ENCODE data around the gene KLHL3.

DNA sequence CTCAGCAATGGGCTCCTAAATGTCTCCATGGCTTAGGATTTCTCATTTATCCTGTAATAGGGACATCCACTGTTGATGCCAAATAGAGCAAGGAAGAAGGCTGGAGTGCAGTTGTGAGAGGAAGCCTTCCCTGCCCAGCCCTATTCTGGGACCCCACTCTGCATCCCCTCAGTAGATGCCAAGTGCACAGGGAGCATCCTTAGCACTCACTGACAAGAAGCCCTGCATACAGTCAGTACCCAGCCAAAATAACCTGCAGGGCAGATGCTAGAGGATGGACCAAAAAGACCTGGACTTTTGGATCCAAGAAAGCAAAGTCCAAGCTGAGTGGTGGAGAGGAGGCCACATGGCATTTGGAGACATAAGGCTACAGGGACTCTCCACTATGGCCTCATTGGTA lies 123.3 kb downstream of the KLHL3 start:
- TF ChIP-seq NFE2L1 (tag; IDR thresholded peaks at IDR 0.05; ENCODE audit: borderline replicate concordance, low read depth), result no peak
- TF ChIP-seq, protein P1, sequence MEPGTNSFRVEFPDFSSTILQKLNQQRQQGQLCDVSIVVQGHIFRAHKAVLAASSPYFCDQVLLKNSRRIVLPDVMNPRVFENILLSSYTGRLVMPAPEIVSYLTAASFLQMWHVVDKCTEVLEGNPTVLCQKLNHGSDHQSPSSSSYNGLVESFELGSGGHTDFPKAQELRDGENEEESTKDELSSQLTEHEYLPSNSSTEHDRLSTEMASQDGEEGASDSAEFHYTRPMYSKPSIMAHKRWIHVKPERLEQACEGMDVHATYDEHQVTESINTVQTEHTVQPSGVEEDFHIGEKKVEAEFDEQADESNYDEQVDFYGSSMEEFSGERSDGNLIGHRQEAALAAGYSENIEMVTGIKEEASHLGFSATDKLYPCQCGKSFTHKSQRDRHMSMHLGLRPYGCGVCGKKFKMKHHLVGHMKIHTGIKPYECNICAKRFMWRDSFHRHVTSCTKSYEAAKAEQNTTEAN (CRISPR knock-in tag; IDR thresholded peaks at IDR 0.05), result no peak
- TF ChIP-seq FOXA1 (IDR thresholded peaks at IDR 0.05; ENCODE audit: borderline replicate concordance), result no peak
- no peak for TF ChIP-seq GTF2E2 (tag; IDR thresholded peaks at IDR 0.05)
- TF ChIP-seq DDX20 (tag; IDR thresholded peaks at IDR 0.05; ENCODE audit: low read depth), result no peak
- TF ChIP-seq, protein P2, sequence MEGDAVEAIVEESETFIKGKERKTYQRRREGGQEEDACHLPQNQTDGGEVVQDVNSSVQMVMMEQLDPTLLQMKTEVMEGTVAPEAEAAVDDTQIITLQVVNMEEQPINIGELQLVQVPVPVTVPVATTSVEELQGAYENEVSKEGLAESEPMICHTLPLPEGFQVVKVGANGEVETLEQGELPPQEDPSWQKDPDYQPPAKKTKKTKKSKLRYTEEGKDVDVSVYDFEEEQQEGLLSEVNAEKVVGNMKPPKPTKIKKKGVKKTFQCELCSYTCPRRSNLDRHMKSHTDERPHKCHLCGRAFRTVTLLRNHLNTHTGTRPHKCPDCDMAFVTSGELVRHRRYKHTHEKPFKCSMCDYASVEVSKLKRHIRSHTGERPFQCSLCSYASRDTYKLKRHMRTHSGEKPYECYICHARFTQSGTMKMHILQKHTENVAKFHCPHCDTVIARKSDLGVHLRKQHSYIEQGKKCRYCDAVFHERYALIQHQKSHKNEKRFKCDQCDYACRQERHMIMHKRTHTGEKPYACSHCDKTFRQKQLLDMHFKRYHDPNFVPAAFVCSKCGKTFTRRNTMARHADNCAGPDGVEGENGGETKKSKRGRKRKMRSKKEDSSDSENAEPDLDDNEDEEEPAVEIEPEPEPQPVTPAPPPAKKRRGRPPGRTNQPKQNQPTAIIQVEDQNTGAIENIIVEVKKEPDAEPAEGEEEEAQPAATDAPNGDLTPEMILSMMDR (IDR thresholded peaks at IDR 0.05 in 2 of 3, conservative IDR thresholded peaks at IDR 0.05 in 1 of 3; ENCODE audit: insufficient read depth in 2 of 3, low read depth in 1 of 3, low read length in 3 of 3), result no peak
- TF ChIP-seq KDM1A (IDR thresholded peaks at IDR 0.05), result no peak
- TF ChIP-seq TARDBP (IDR thresholded peaks at IDR 0.05), result no peak
- TF ChIP-seq ZFX (CRISPR knock-in tag; IDR thresholded peaks at IDR 0.05), result no peak
- no peak for TF ChIP-seq TCF7L2 (IDR thresholded peaks at IDR 0.05; ENCODE audit: low read depth, low read length)
- no peak for TF ChIP-seq ZNF274 (IDR thresholded peaks at IDR 0.05; ENCODE audit: borderline replicate concordance, low read depth, low read length)
